H9 (cell line): ENCODE measurements around the gene RXYLT1. TPM values are rescaled to one million over a fixed set of nuclear protein-coding genes. Genes with fewer than 3 reads are reported as not detected.

ENCODE experiments used
- DNase-seq: peaks from one replicate; pipeline ENCODE4 v3.0.0-alpha.2; 2017
- H2AFZ ChIP-seq: one replicate; pipeline ENCODE4 v1.6.1; 2013; ENCODE audit warnings: mild to moderate bottlenecking, low read length, control low read depth, moderate library complexity
- H2AK5ac ChIP-seq: 2 replicates; pipeline ENCODE4 v1.6.1; 2013; ENCODE audit warnings: low read length, control low read depth, mixed read lengths; ENCODE audit not compliant: insufficient read length
- H2BK120ac ChIP-seq: one replicate; pipeline ENCODE4 v1.6.1; 2013; ENCODE audit warnings: low read depth, mild to moderate bottlenecking, low read length, control low read depth, inconsistent platforms; ENCODE audit not compliant: poor library complexity, severe bottlenecking
- H2BK12ac ChIP-seq: 2 replicates; pipeline ENCODE4 v1.6.1; 2013; ENCODE audit warnings: low read length, control low read depth, mixed read lengths, low read depth; ENCODE audit not compliant: insufficient read length
- H2BK15ac ChIP-seq: 2 replicates; pipeline ENCODE4 v1.6.1; 2013; ENCODE audit warnings: low read depth, low read length, control low read depth
- H2BK20ac ChIP-seq: one replicate; pipeline ENCODE4 v1.6.1; 2013; ENCODE audit warnings: low read depth, mild to moderate bottlenecking, low read length, control low read depth, inconsistent platforms; ENCODE audit not compliant: poor library complexity, severe bottlenecking
- H2BK5ac ChIP-seq: 2 replicates; pipeline ENCODE4 v1.6.1; 2013; ENCODE audit warnings: low read length, control low read depth, mixed read lengths; ENCODE audit not compliant: insufficient read length
- H3K14ac ChIP-seq: 2 replicates; pipeline ENCODE4 v1.6.1; 2013; ENCODE audit warnings: low read length, control low read depth; ENCODE audit not compliant: insufficient read depth
- H3K18ac ChIP-seq: 2 replicates; pipeline ENCODE4 v1.6.1; 2013; ENCODE audit warnings: low read depth, mild to moderate bottlenecking, mixed read lengths, low read length, control low read depth; ENCODE audit not compliant: insufficient read length
- H3K23ac ChIP-seq: 2 replicates; pipeline ENCODE4 v1.6.1; 2013; ENCODE audit warnings: low read length, control low read depth, mixed read lengths, low read depth; ENCODE audit not compliant: insufficient read length
- H3K23me2 ChIP-seq: 2 replicates; pipeline ENCODE4 v1.6.1; 2013; ENCODE audit warnings: low read depth, mild to moderate bottlenecking, mixed read lengths, low read length, control low read depth; ENCODE audit not compliant: insufficient read length, poor library complexity, severe bottlenecking
- H3K27ac ChIP-seq: 2 replicates; pipeline ENCODE4 v1.5.1; 2013; ENCODE audit warnings: low read length, control low read depth, mixed read lengths, low read depth; ENCODE audit not compliant: insufficient read length
- H3K27me3 ChIP-seq: 2 replicates; pipeline ENCODE4 v1.6.1; 2013; ENCODE audit warnings: low read length, control low read depth, inconsistent platforms; ENCODE audit not compliant: insufficient read depth
- H3K4ac ChIP-seq: 2 replicates; pipeline ENCODE4 v1.6.1; 2013; ENCODE audit warnings: low read depth, mild to moderate bottlenecking, control low read depth, inconsistent platforms, low read length, moderate library complexity
- H3K4me1 ChIP-seq: 2 replicates; pipeline ENCODE4 v1.6.1; 2013; ENCODE audit warnings: low read length, control low read depth, inconsistent platforms; ENCODE audit not compliant: insufficient read depth
- H3K4me2 ChIP-seq: 2 replicates; pipeline ENCODE4 v1.6.1; 2013; ENCODE audit warnings: low read length, control low read depth, mixed read lengths; ENCODE audit not compliant: insufficient read length, insufficient read depth
- H3K56ac ChIP-seq: 2 replicates; pipeline ENCODE4 v1.6.1; 2013; ENCODE audit warnings: low read depth, mild to moderate bottlenecking, mixed read lengths, low read length, control low read depth; ENCODE audit not compliant: insufficient read length
- H3K79me1 ChIP-seq: 2 replicates; pipeline ENCODE4 v1.6.1; 2013; ENCODE audit warnings: low read depth, mild to moderate bottlenecking, moderate library complexity, low read length, control low read depth, inconsistent platforms; ENCODE audit not compliant: insufficient read depth, poor library complexity, severe bottlenecking
- H3K79me2 ChIP-seq: 2 replicates; pipeline ENCODE4 v1.6.1; 2013; ENCODE audit warnings: low read length, control low read depth, inconsistent platforms; ENCODE audit not compliant: insufficient read depth
- H3K9ac ChIP-seq: 2 replicates; pipeline ENCODE4 v1.6.1; 2013; ENCODE audit warnings: low read length, control low read depth, mixed read lengths; ENCODE audit not compliant: insufficient read length; ENCODE audit errors: extremely low read depth
- H3K9me3 ChIP-seq: one replicate; pipeline ENCODE4 v1.6.1; 2013; ENCODE audit warnings: low read depth, low read length, inconsistent platforms; ENCODE audit not compliant: control insufficient read depth
- H3T11ph ChIP-seq: one replicate; pipeline ENCODE4 v1.6.1; 2013; ENCODE audit warnings: mild to moderate bottlenecking, low read length, control low read depth, inconsistent platforms
- H4K20me1 ChIP-seq: one replicate; pipeline ENCODE4 v1.6.1; 2013; ENCODE audit not compliant: control insufficient read depth, insufficient read length, insufficient read depth
- H4K5ac ChIP-seq: 2 replicates; pipeline ENCODE4 v1.6.1; 2013; ENCODE audit warnings: low read depth, mild to moderate bottlenecking, mixed read lengths, low read length, control low read depth; ENCODE audit not compliant: insufficient read length
- H4K8ac ChIP-seq: replicated peaks from 2 replicates; pipeline ENCODE4 v1.6.1; 2013; ENCODE audit warnings: low read length, control low read depth, mixed read lengths, low read depth; ENCODE audit not compliant: insufficient read length
- H4K91ac ChIP-seq: 2 replicates; pipeline ENCODE4 v1.6.1; 2013; ENCODE audit warnings: low read depth, mild to moderate bottlenecking, moderate library complexity, mixed read lengths, low read length, control low read depth; ENCODE audit not compliant: insufficient read length
- H3K27ac Mint-ChIP-seq, 3 experiments: 2 replicates in 2 of 3; 3 replicates in 1 of 3; pipeline ENCODE4 v1.8.0; 2020 to 2021; ENCODE audit warnings: mixed read lengths in 3 of 3, mild to moderate bottlenecking in 1 of 3, moderate library complexity in 1 of 3
- H3K27me3 Mint-ChIP-seq: 2 replicates; pipeline ENCODE4 v1.8.0; 2021; ENCODE audit warnings: low read depth, mild to moderate bottlenecking, moderate library complexity, mixed read lengths
- H3K36me3 Mint-ChIP-seq, 3 experiments: 2 replicates in 2 of 3; 3 replicates in 1 of 3; pipeline ENCODE4 v1.8.0; 2020 to 2021; ENCODE audit warnings: low read depth in 3 of 3, mixed read lengths in 3 of 3; ENCODE audit not compliant: insufficient read depth in 1 of 3
- H3K4me1 Mint-ChIP-seq, 2 experiments: 2 replicates each; pipeline ENCODE4 v1.8.0; 2020; ENCODE audit warnings: mixed read lengths in 2 of 2
- H3K4me3 Mint-ChIP-seq, 2 experiments: 2 replicates in 1 of 2; 3 replicates in 1 of 2; pipeline ENCODE4 v1.8.0; 2020 to 2021; ENCODE audit warnings: mild to moderate bottlenecking in 2 of 2, mixed read lengths in 2 of 2, moderate library complexity in 1 of 2
- H3K9me3 Mint-ChIP-seq, 2 experiments: 2 replicates in 1 of 2; 3 replicates in 1 of 2; pipeline ENCODE4 v1.8.0; 2020; ENCODE audit warnings: mild to moderate bottlenecking in 2 of 2, mixed read lengths in 2 of 2, moderate library complexity in 1 of 2
- whole genome bisulfite sequencing: extraction: QIAGEN DNeasy Blood & Tissue Kit; methylation state at CpG from one replicate; pipeline ENCODE4 v1.1.7; 2013; ENCODE audit warnings: missing lambda C conversion rate, low lambda C conversion rate, mixed read lengths; ENCODE audit not compliant: insufficient read length; ENCODE audit errors: extremely low coverage; 5-methylcytosine and 5-hydroxymethylcytosine counted together
- total RNA-seq: library from RNA; stranded (reverse); gene quantifications from 2 replicates; pipeline ENCODE4 v1.2.1, GENCODE V29; 2021
- TF ChIP-seq, protein P1 (sequence below): fragments of 200-600 bp; sonication (generic); conservative IDR thresholded peaks from 3 replicates; pipeline ENCODE4 v1.8.0; 2021; ENCODE audit warnings: antibody characterized with exemption, mild to moderate bottlenecking

The RXYLT1 gene
- total RNA-seq, 1 experiment from 2014 or later = 10.1 TPM

DNA sequence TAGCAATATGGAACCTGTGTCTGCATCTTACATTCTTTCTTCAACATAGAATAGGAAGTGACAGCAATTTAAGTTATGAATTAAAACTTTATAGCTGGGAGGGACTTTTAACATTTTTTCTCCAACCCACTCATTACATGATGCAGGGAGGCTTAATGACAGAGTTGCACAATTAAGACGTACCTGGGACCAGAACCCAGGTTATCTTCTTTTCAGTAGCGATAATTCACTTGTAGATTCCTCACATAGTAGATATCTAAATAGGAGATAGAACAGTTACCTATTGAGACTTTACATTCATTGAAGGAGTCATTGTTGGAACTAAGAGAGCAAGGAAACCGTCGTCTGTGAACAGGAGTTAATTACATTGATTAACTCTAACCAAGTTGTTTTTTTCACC lies 69.9 kb downstream of the RXYLT1 start:
- H4K20me1 ChIP-seq = no peaks in the 10 kb centered on the region
- H3K4me3 Mint-ChIP-seq = no peak overlapping the region
- H3K79me2 ChIP-seq = peaks cover 4% of the 10 kb centered on the region; the same call in 1 of the 2 replicates
- peaks cover 8% of the 10 kb centered on the region for H3K23me2 ChIP-seq
- H3T11ph ChIP-seq = no peak overlapping the region
- no peak overlapping the region for H3K4ac ChIP-seq
- TF ChIP-seq, protein P1, sequence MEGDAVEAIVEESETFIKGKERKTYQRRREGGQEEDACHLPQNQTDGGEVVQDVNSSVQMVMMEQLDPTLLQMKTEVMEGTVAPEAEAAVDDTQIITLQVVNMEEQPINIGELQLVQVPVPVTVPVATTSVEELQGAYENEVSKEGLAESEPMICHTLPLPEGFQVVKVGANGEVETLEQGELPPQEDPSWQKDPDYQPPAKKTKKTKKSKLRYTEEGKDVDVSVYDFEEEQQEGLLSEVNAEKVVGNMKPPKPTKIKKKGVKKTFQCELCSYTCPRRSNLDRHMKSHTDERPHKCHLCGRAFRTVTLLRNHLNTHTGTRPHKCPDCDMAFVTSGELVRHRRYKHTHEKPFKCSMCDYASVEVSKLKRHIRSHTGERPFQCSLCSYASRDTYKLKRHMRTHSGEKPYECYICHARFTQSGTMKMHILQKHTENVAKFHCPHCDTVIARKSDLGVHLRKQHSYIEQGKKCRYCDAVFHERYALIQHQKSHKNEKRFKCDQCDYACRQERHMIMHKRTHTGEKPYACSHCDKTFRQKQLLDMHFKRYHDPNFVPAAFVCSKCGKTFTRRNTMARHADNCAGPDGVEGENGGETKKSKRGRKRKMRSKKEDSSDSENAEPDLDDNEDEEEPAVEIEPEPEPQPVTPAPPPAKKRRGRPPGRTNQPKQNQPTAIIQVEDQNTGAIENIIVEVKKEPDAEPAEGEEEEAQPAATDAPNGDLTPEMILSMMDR = no peak
- H2BK120ac ChIP-seq = no peak overlapping the region
- H2BK5ac ChIP-seq = no peak overlapping the region
- peaks cover 0 to under 1% (median 0%) of the 10 kb centered on the region in 3 experiments; a peak in 1 of 7 replicates for H3K36me3 Mint-ChIP-seq
- H3K9ac ChIP-seq = no peak overlapping the region
- H3K27ac Mint-ChIP-seq = peak overlapping the region in 1 of 3 experiments; percentile 48; a peak in 1 of 7 replicates
- H3K4me1 ChIP-seq = peaks cover 3% of the 10 kb centered on the region; the same call in 1 of the 2 replicates
- H2BK20ac ChIP-seq = no peak overlapping the region
- H3K9me3 Mint-ChIP-seq = no peaks in the 10 kb centered on the region
- peaks cover 26 to 28% of the 10 kb centered on the region in 2 experiments for H3K4me1 Mint-ChIP-seq
- DNase-seq = no peak
- no peak overlapping the region for H3K27ac ChIP-seq
- H3K9me3 ChIP-seq = no peaks in the 10 kb centered on the region
- no peak overlapping the region for H3K23ac ChIP-seq
- no peak overlapping the region for H3K14ac ChIP-seq
- no peak overlapping the region for H3K18ac ChIP-seq
- H4K5ac ChIP-seq = no peak overlapping the region
- no peak overlapping the region for H2AFZ ChIP-seq
- no peak overlapping the region for H3K56ac ChIP-seq
- H2BK15ac ChIP-seq = no peak overlapping the region
- H3K4me2 ChIP-seq = no peak overlapping the region
- H4K91ac ChIP-seq = no peak overlapping the region
- H3K27me3 ChIP-seq = no peaks in the 10 kb centered on the region
- H2BK12ac ChIP-seq = no peak overlapping the region
- H4K8ac ChIP-seq = no peak overlapping the region
- no peak overlapping the region for H2AK5ac ChIP-seq
- no CpG with 5 or more reads among the region's 4 CpGs for WGBS
- H3K27me3 Mint-ChIP-seq = peaks cover 5% of the 10 kb centered on the region
- no peaks in the 10 kb centered on the region for H3K79me1 ChIP-seq
